ENCODE results near the gene MYLIP.

GRCh38 chr6:16109659-16110305, 19.1 kb upstream of the MYLIP start:
- TF ChIP-seq, protein P1, sequence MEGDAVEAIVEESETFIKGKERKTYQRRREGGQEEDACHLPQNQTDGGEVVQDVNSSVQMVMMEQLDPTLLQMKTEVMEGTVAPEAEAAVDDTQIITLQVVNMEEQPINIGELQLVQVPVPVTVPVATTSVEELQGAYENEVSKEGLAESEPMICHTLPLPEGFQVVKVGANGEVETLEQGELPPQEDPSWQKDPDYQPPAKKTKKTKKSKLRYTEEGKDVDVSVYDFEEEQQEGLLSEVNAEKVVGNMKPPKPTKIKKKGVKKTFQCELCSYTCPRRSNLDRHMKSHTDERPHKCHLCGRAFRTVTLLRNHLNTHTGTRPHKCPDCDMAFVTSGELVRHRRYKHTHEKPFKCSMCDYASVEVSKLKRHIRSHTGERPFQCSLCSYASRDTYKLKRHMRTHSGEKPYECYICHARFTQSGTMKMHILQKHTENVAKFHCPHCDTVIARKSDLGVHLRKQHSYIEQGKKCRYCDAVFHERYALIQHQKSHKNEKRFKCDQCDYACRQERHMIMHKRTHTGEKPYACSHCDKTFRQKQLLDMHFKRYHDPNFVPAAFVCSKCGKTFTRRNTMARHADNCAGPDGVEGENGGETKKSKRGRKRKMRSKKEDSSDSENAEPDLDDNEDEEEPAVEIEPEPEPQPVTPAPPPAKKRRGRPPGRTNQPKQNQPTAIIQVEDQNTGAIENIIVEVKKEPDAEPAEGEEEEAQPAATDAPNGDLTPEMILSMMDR (IDR thresholded peaks at IDR 0.05) = no peak
- TF ChIP-seq RELA (CRISPR knock-in tag; IDR thresholded peaks at IDR 0.05; ENCODE audit: borderline replicate concordance) = no peak
- no peak for TF ChIP-seq ZNF138 (CRISPR knock-in tag; conservative IDR thresholded peaks at IDR 0.05)
- TF ChIP-seq EMX1 (CRISPR knock-in tag; IDR thresholded peaks at IDR 0.05) = no peak
- TF ChIP-seq, protein P2, sequence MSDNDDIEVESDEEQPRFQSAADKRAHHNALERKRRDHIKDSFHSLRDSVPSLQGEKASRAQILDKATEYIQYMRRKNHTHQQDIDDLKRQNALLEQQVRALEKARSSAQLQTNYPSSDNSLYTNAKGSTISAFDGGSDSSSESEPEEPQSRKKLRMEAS (CRISPR knock-in tag; IDR thresholded peaks at IDR 0.05) = no peak
- TF ChIP-seq, protein P3, sequence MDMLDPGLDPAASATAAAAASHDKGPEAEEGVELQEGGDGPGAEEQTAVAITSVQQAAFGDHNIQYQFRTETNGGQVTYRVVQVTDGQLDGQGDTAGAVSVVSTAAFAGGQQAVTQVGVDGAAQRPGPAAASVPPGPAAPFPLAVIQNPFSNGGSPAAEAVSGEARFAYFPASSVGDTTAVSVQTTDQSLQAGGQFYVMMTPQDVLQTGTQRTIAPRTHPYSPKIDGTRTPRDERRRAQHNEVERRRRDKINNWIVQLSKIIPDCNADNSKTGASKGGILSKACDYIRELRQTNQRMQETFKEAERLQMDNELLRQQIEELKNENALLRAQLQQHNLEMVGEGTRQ (CRISPR knock-in tag; IDR thresholded peaks at IDR 0.05) = no peak
- no peak for TF ChIP-seq ESRRA (CRISPR knock-in tag; IDR thresholded peaks at IDR 0.05; ENCODE audit: borderline replicate concordance)
